ENCODE results near the gene NRXN3.

Gene NRXN3

GRCh38 chr14:79896009-79896408 is 1725.8 kb downstream of the NRXN3 start:
- no peak for DNase-seq (ENCODE audit: low read depth)

- no peak for DNase-seq (ENCODE audit: low read depth)
Observed at GRCh38 chr14:79899610-79900009, 1729.4 kb downstream of the NRXN3 start.

- DNase-seq (ENCODE audit: low read depth): no peak
Observed at GRCh38 chr14:79904497-79904896, 1734.3 kb downstream of the NRXN3 start.

GRCh38 chr14:79906994-79907393 is 1736.8 kb downstream of the NRXN3 start:
- DNase-seq (ENCODE audit: low read depth): no peak

GRCh38 chr14:79910086-79910485 is 1739.9 kb downstream of the NRXN3 start:
- no peak for DNase-seq (ENCODE audit: low read depth)

GRCh38 chr14:79911744-79912143 is 1741.6 kb downstream of the NRXN3 start:
- DNase-seq (ENCODE audit: low read depth): no peak

GRCh38 chr14:79914595-79914994 is 1744.4 kb downstream of the NRXN3 start:
- no peak for DNase-seq (ENCODE audit: low read depth)

GRCh38 chr14:79915406-79915805 is 1745.2 kb downstream of the NRXN3 start:
- no peak for DNase-seq (ENCODE audit: low read depth)

GRCh38 chr14:79916281-79916680 is 1746.1 kb downstream of the NRXN3 start:
- DNase-seq (ENCODE audit: low read depth): no peak

- DNase-seq (ENCODE audit: low read depth): no peak
Observed at GRCh38 chr14:79916892-79917291, 1746.7 kb downstream of the NRXN3 start.

Measured in T-helper 22 cell (primary cell).